ENCODE data around the gene SERPINE2. TPM values are rescaled to one million over a fixed set of nuclear protein-coding genes. Genes with fewer than 3 reads are reported as not detected.

The SERPINE2 gene
- 153 to 174 TPM (median 157 TPM) in 5 replicates for total RNA-seq (2022; extraction: Qiagen RNA extraction)

GRCh38 chr2:224039080-224039769 is at the start of gene SERPINE2:
Gene SERPINE2 (minus strand): TSS chr2:224039286. CDS start chr2:224001900, 37,386 bp downstream.

DNA sequence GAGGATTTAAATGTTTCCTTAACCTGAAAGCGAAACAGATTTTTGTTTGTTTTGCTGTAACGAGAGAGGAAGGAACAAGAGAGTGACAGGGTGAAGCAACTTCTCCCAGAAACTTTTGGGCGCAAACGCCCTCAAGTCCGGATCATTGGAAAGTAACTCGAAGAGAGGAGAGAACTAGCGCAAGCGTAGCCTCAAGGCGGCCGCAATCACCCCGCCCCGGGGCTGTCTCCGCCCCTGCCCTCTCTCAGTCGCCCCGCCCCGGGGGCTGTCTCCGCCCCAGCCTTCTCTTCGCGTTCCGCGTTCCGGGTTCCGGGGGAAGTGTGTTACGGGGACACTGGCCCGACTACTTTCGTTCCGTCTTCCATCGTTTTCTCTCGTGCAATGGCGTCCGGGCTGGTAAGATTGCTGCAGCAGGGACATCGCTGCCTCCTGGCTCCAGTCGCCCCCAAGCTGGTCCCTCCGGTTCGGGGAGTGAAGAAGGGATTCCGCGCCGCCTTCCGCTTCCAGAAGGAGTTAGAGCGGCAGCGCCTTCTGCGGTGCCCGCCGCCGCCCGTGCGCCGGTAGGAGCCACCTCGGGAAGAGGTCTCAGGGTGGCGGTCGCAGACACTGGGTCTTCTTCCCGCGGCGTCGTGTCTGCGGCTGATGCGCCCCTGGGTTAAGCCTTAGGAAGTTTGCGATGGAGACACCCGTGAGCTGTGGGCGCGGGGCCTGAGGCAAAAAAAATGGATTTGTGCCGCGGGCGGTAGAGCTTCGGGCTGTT is 81.8 kb downstream of the SERPINE2 start, which contains the start of gene MRPL44:
Gene MRPL44, plus strand, starts transcription at position 372 of the 760 bp plus-strand sequence. Its CDS starts 10 bp downstream, at position 382.

GRCh38 chr2:223944703-223945531 is 94.2 kb downstream of the SERPINE2 start, which contains the start of gene WDFY1:
Gene WDFY1 (minus strand): TSS chr2:223945335. CDS start chr2:223945284, 51 bp downstream.

Other genes starting within 250 kb of the SERPINE2 start
- 27.1 to 42.2 TPM (median 34.3 TPM) in 5 replicates for gene AP1S3, start 201.7 kb downstream of the SERPINE2 start, total RNA-seq (2022; extraction: Qiagen RNA extraction)
- gene WDFY1, start 94.0 kb downstream of the SERPINE2 start, total RNA-seq (2022; extraction: Qiagen RNA extraction) = 30.1 to 39.4 TPM (median 35.6 TPM) in 5 replicates
- gene MRPL44, start 81.8 kb downstream of the SERPINE2 start, total RNA-seq (2022; extraction: Qiagen RNA extraction) = 45.8 to 52.4 TPM (median 47.5 TPM) in 5 replicates

Data from A549 treated with Mapracorat at 1 μM for 4 hours (cell line).